PC-3 (cell line): ENCODE results near the gene GPR18. TPM values are rescaled to one million over a fixed set of nuclear protein-coding genes. Genes with fewer than 3 reads are reported as not detected.

Experiments used
- ATAC-seq: fragments of 200-7000 bp; cut with Tn5 transposase; 2 replicates; pipeline ENCODE4 v1.9.1; 2020; ENCODE audit warnings: mild to moderate bottlenecking, moderate library complexity
- BruUV-seq: library from RNA; stranded (reverse); fragments of 400-500 nt; replicated peaks from 2 replicates; lab custom pipeline; 2021; lab: Mats Ljungman, UMichigan
- CTCF ChIA-PET: fragments of 300-600 bp; sonication (Branson Sonifier 250); formaldehyde crosslinking; loops from one replicate; lab custom pipeline; 2022; ENCODE audit warnings: antibody characterized with exemption; lab: Charles Lee
- POLR2A ChIA-PET: fragments of 300-600 bp; sonication (Branson Sonifier 250); formaldehyde crosslinking; loops from one replicate; lab custom pipeline; 2022; ENCODE audit warnings: antibody characterized with exemption; ENCODE audit not compliant: unreplicated experiment; lab: Charles Lee
- DNase-seq: peaks from one replicate; pipeline ENCODE4 v3.0.0-alpha.2; 2015
- H2AFZ ChIP-seq: fragments of 300-600 bp; sonication (generic); 2 replicates; pipeline ENCODE4 v1.6.0; 2016; ENCODE audit warnings: antibody characterized with exemption, low read length
- H3F3A ChIP-seq: fragments of 300-600 bp; sonication (generic); one replicate; pipeline ENCODE4 v1.6.0; 2017; ENCODE audit warnings: antibody characterized with exemption, low read length, control low read depth, mild to moderate bottlenecking; ENCODE audit not compliant: unreplicated experiment
- H3K27ac ChIP-seq: fragments of 300-600 bp; sonication (generic); 2 replicates; pipeline ENCODE4 v1.5.1; 2016; ENCODE audit warnings: mild to moderate bottlenecking, low read length
- H3K27me3 ChIP-seq: fragments of 300-600 bp; sonication (generic); 2 replicates; pipeline ENCODE4 v1.6.1; 2016; ENCODE audit warnings: low read length, mixed read lengths
- H3K36me3 ChIP-seq: fragments of 300-600 bp; sonication (generic); 2 replicates; pipeline ENCODE4 v1.6.1; 2016; ENCODE audit warnings: low read depth, mixed run types, low read length, mixed read lengths
- H3K4me1 ChIP-seq: fragments of 300-600 bp; sonication (generic); 2 replicates; pipeline ENCODE4 v1.5.1; 2016; ENCODE audit warnings: low read length; ENCODE audit not compliant: insufficient read depth
- H3K4me2 ChIP-seq: fragments of 300-600 bp; sonication (generic); 2 replicates; pipeline ENCODE4 v1.6.0; 2016; ENCODE audit warnings: low read length
- H3K4me3 ChIP-seq: fragments of 300-600 bp; sonication (generic); 2 replicates; pipeline ENCODE4 v1.5.1; 2016; ENCODE audit warnings: mild to moderate bottlenecking, low read length, mixed read lengths
- H3K79me2 ChIP-seq: fragments of 300-600 bp; sonication (generic); 2 replicates; pipeline ENCODE4 v1.6.1; 2017; ENCODE audit warnings: low read length, mixed read lengths
- H3K9ac ChIP-seq: fragments of 300-600 bp; sonication (generic); 2 replicates; pipeline ENCODE4 v1.6.0; 2016; ENCODE audit warnings: mild to moderate bottlenecking, low read length
- H3K9me2 ChIP-seq: fragments of 300-600 bp; sonication (generic); replicated peaks from 2 replicates; pipeline ENCODE4 v1.6.1; 2016; ENCODE audit warnings: mixed run types, low read length, mixed read lengths
- H3K9me3 ChIP-seq: fragments of 300-600 bp; sonication (generic); 2 replicates; pipeline ENCODE4 v1.6.1; 2016; ENCODE audit warnings: low read length, mixed read lengths
- H4K20me1 ChIP-seq: fragments of 300-600 bp; sonication (generic); 2 replicates; pipeline ENCODE4 v1.6.1; 2016; ENCODE audit warnings: low read length, mixed read lengths
- CTCF ChIP-seq: fragments of 300-600 bp; sonication (generic); conservative IDR thresholded peaks from 2 replicates; pipeline ENCODE4 v1.5.1; 2017; ENCODE audit warnings: antibody characterized with exemption, low read depth, mild to moderate bottlenecking, low read length
- EZH2 ChIP-seq: fragments of 300-600 bp; sonication (generic); IDR thresholded peaks from one replicate; pipeline ENCODE4 v1.6.1; 2017; ENCODE audit warnings: antibody characterized with exemption, mild to moderate bottlenecking, low read length; ENCODE audit not compliant: unreplicated experiment
- EZH2phosphoT487 ChIP-seq: fragments of 300-600 bp; sonication (generic); IDR thresholded peaks from 2 replicates; pipeline ENCODE4 v1.6.1; 2018; ENCODE audit warnings: mild to moderate bottlenecking, antibody characterized with exemption, low read length, borderline replicate concordance
- intact Hi-C: fragments of 100-400 bp; cut with micrococcal nuclease; formaldehyde crosslinking; loops from 2 replicates; pipeline ENCODE4 v1.9.0; 2023
- total RNA-seq: library from RNA; depleted of rRNA; stranded (reverse); fragments of >200 nt; gene quantifications from 2 replicates; pipeline ENCODE4 v1.2.3, GENCODE V29; 2014

The GPR18 gene
- total RNA-seq, 1 experiment from 2014 or later: not detected

GRCh38 chr13:99218126-99218525 lies 40.1 kb downstream of the GPR18 start:
- Histone ChIP-seq H2AFZ (no peak overlapping the region), H3F3A (no peaks in the 10 kb centered on the region), H3K9ac (no peak overlapping the region), H3K4me3 (no peak overlapping the region), H3K79me2 (peaks cover 95% of the 10 kb centered on the region), H3K4me2 (no peak overlapping the region), H3K27me3 (no peaks in the 10 kb centered on the region), H3K4me1 (no peaks in the 10 kb centered on the region), H3K9me3 (no peaks in the 10 kb centered on the region), H3K27ac (no peak overlapping the region), H4K20me1 (peaks cover 5% of the 10 kb centered on the region; the same call in 1 of the 2 replicates), H3K36me3 (no peaks in the 10 kb centered on the region), H3K9me2 (no peaks in the 10 kb centered on the region)
- no TSS peak for BruUV-seq
- ATAC-seq (no peak), DNase-seq (no peak)
- intact Hi-C loops: no loop called here
- ChIA-PET POLR2A (no interaction called here), CTCF (no interaction called here)
- no peak for TF ChIP-seq CTCF
- TF ChIP-seq EZH2phosphoT487: no peak
- no peak for TF ChIP-seq EZH2

DNA sequence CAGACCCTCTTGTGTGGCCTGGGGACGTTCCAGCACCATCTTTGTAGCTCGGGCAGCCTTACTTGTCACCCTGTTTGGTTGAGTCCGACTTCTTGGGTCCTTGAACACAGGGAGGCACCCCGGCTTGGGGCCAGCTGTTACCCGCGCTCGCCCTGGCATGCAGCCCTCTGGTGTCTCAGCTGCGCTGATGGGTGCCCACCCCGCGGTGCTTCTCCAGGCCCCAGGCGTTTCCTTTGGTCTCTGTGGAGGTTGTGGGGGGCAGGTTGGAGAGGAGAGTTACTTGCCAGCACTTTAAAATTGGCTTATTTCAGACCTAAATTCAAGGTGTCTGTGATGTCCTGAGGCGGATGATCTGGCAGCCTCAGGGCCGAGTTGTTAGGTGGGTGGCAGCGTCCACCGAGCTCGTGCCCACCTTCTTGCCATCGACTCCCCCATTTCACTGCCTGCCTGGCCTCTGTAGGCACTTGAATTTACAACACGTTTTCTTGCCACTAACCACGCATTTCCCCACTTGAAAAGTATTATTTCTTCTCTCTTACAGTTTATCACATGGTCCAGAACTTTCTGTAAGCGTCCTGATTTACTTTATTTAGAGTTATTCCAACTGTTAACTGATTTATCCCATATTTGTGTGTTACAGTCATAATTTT lies 40.6 kb downstream of the GPR18 start:
- Histone ChIP-seq H3K9ac (no peak overlapping the region), H3K27me3 (no peaks in the 10 kb centered on the region), H2AFZ (no peak overlapping the region), H3K4me2 (no peak overlapping the region), H3K4me3 (no peak overlapping the region), H4K20me1 (peaks cover 5% of the 10 kb centered on the region; the same call in 1 of the 2 replicates), H3K79me2 (peaks cover 95% of the 10 kb centered on the region), H3K9me3 (no peaks in the 10 kb centered on the region), H3K9me2 (no peaks in the 10 kb centered on the region), H3F3A (no peaks in the 10 kb centered on the region), H3K36me3 (no peaks in the 10 kb centered on the region), H3K27ac (no peak overlapping the region), H3K4me1 (no peaks in the 10 kb centered on the region)
- ATAC-seq (no peak), DNase-seq (no peak)
- CTCF ChIA-PET: no interaction called here
- POLR2A ChIA-PET: no interaction called here
- TF ChIP-seq EZH2phosphoT487: no peak
- TF ChIP-seq CTCF: no peak
- no peak for TF ChIP-seq EZH2
- no TSS peak for BruUV-seq
- intact Hi-C loops: no loop called here

DNA sequence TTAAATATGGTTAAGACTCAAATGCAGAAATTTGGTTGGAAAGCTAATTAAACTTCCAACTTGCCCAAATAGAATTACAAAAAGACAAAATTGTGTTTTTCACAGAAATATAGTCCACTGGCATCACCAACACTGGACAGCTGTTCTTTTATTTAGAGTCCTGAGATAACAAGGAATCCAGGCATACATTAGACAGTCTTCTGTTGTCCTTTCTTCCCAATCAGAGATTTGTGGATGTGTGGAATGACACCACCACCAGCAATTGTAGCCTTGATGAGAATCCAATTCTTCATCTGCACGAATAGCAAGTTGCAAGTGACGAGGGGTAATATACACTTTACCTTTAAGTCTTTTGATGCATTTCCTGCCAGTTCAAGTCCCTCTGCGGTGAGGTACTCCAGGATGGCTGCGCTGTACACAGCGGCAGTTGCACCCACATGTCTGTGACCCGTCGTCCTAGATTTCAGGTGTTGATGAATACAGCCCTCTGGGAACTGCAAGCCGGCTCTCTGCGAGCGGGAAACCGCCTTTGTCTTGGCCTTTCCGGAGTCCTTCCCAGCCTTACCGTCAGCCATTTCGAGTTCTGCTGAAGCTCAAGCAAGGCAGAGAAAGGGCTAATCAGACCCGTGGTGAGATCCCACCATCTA lies 42.9 kb downstream of the GPR18 start:
- H3K27me3 ChIP-seq: no peaks in the 10 kb centered on the region
- peaks cover 94% of the 10 kb centered on the region for H3K79me2 ChIP-seq
- DNase-seq (no peak), ATAC-seq (no peak)
- no peaks in the 10 kb centered on the region for H3K4me1 ChIP-seq
- intact Hi-C loops: no loop called here
- H3K27ac ChIP-seq: no peak overlapping the region
- TF ChIP-seq EZH2 (no peak), CTCF (no peak), EZH2phosphoT487 (no peak)
- no peak overlapping the region for H3K9ac ChIP-seq
- no peaks in the 10 kb centered on the region for H3K36me3 ChIP-seq
- H3F3A ChIP-seq: no peaks in the 10 kb centered on the region
- H3K9me3 ChIP-seq: no peaks in the 10 kb centered on the region
- H3K4me2 ChIP-seq: no peak overlapping the region
- H3K4me3 ChIP-seq: no peak overlapping the region
- peaks cover 2% of the 10 kb centered on the region; the same call in 1 of the 2 replicates for H4K20me1 ChIP-seq
- BruUV-seq: no TSS peak
- no peaks in the 10 kb centered on the region for H3K9me2 ChIP-seq
- CTCF ChIA-PET: no interaction called here
- POLR2A ChIA-PET: no interaction called here
- H2AFZ ChIP-seq: no peak overlapping the region
